ENCODE measurements around the gene ANKRD50.
A peak's percentile ranks its signal among the peaks of the same experiment; 100 is the strongest.

ANKRD50 gene

GRCh38 chr4:124705393-124705792, 7.1 kb downstream of the ANKRD50 start:
- no peak for DNase-seq (ENCODE audit: insufficient read length)
- no peak for FAIRE-seq
- TF ChIP-seq POLR2AphosphoS5 (IDR thresholded peaks at IDR 0.05; ENCODE audit: low read depth, low read length) (no peak), POLR2A (IDR thresholded peaks at IDR 0.05; ENCODE audit: low read depth, low read length) (no peak), TAF1 (IDR thresholded peaks at IDR 0.05; ENCODE audit: borderline replicate concordance, low read depth, low read length) (no peak)

DNA sequence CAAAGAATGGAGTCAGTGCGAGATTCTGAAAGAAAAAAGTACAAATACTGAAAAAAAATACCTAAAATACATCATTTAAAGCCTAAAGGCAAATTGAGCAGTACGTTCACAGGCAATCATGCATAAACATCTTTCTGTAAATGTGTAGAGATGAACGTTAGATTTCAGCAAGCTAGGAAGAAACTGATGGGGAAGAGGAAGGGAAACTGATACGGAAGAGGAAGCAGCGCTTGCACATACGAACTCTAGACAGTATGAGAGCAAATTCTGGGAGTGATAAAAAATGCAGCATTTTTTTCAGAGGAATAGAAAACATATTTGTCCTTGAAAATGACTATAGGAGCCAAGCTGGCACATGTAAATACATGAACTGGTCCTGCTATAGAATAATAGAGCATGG, 9.4 kb downstream of the ANKRD50 start:
- no peak for DNase-seq (ENCODE audit: insufficient read length)
- TF ChIP-seq TAF1 (IDR thresholded peaks at IDR 0.05; ENCODE audit: borderline replicate concordance, low read depth, low read length) (no peak), POLR2AphosphoS5 (IDR thresholded peaks at IDR 0.05; ENCODE audit: low read depth, low read length) (no peak), POLR2A (IDR thresholded peaks at IDR 0.05; ENCODE audit: low read depth, low read length) (no peak)
- peak; percentile 21 for FAIRE-seq

DNA sequence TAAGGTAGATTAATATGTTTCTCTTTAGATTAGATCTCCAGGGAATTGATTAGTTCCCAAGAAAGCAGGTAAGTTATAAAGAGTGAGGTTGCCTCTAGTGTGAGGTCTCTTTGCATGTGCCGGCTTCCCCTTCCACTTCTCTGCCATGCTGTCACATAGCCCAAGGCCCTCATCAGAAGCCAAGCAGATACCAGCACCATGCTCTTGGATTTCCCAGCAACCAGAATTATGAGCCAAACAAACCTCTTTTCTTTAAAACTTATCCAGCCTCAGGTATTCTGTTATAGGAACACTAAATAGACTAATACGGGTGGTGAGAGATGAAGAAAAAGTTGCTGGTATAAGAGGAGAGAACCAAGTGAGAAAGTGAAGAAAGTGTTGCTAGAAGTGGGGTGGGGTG, 15.1 kb downstream of the ANKRD50 start:
- TF ChIP-seq POLR2A (IDR thresholded peaks at IDR 0.05; ENCODE audit: low read depth, low read length) (no peak), TAF1 (IDR thresholded peaks at IDR 0.05; ENCODE audit: borderline replicate concordance, low read depth, low read length) (no peak), POLR2AphosphoS5 (IDR thresholded peaks at IDR 0.05; ENCODE audit: low read depth, low read length) (no peak)
- no peak for FAIRE-seq

GRCh38 chr4:124696182-124696581, 16.4 kb downstream of the ANKRD50 start:
- TF ChIP-seq POLR2AphosphoS5 (IDR thresholded peaks at IDR 0.05; ENCODE audit: low read depth, low read length) (no peak), TAF1 (IDR thresholded peaks at IDR 0.05; ENCODE audit: borderline replicate concordance, low read depth, low read length) (no peak), POLR2A (IDR thresholded peaks at IDR 0.05; ENCODE audit: low read depth, low read length) (no peak)
- FAIRE-seq (no peak), DNase-seq (ENCODE audit: insufficient read length) (no peak)

More for the DNA sequence above, 15.1 kb downstream of the ANKRD50 start:
- DNase-seq (ENCODE audit: insufficient read length), result no peak

GRCh38 chr4:124694946-124695598, 17.5 kb downstream of the ANKRD50 start:
- DNase-seq (ENCODE audit: insufficient read length) (no peak), FAIRE-seq (no peak)
- TF ChIP-seq TAF1 (IDR thresholded peaks at IDR 0.05; ENCODE audit: borderline replicate concordance, low read depth, low read length) (no peak), POLR2A (IDR thresholded peaks at IDR 0.05; ENCODE audit: low read depth, low read length) (no peak), POLR2AphosphoS5 (IDR thresholded peaks at IDR 0.05; ENCODE audit: low read depth, low read length) (no peak)

DNA sequence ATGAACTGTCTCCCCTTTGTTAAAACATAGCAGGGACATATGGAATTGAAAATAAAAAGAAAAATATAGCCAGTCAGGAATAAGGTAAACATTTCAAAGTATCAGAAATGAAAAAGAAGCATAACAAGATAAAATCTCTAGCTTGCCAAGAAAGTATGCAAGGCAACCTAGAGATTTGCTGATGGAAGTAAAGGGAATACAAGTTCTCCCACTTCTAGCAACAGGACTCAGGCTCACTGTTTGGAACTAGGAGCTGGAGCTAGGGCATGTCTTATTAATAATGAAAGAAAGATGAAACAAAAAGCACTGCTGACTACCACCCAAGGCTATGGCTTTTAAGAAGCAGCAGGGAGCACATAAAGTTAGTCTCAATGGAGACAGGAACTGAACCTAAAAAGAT, 18.2 kb downstream of the ANKRD50 start:
- FAIRE-seq (no peak), DNase-seq (ENCODE audit: insufficient read length) (no peak)
- TF ChIP-seq TAF1 (IDR thresholded peaks at IDR 0.05; ENCODE audit: borderline replicate concordance, low read depth, low read length), result no peak
- TF ChIP-seq POLR2AphosphoS5 (IDR thresholded peaks at IDR 0.05; ENCODE audit: low read depth, low read length), result no peak
- TF ChIP-seq POLR2A (IDR thresholded peaks at IDR 0.05; ENCODE audit: low read depth, low read length), result no peak

DNA sequence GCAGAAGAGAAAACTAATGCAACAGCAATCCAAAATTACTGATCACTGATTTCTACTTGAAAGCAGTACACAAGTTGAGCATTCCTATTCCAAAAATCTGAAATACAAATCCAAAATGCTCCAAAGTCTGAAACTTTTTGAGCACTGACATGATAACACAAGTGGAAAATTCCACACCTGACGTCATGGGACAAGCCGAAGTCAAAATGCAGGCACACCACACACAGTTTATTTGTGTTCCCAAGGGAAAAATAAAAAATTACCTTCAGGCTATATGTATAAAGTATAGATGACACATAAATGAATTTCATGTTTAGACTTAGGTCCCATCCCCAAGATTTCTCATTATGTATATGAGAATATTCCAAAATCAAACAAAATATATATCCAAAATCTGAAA, 20.7 kb downstream of the ANKRD50 start:
- FAIRE-seq (no peak), DNase-seq (ENCODE audit: insufficient read length) (no peak)
- no peak for TF ChIP-seq POLR2AphosphoS5 (IDR thresholded peaks at IDR 0.05; ENCODE audit: low read depth, low read length)
- TF ChIP-seq TAF1 (IDR thresholded peaks at IDR 0.05; ENCODE audit: borderline replicate concordance, low read depth, low read length), result no peak
- no peak for TF ChIP-seq POLR2A (IDR thresholded peaks at IDR 0.05; ENCODE audit: low read depth, low read length)

DNA sequence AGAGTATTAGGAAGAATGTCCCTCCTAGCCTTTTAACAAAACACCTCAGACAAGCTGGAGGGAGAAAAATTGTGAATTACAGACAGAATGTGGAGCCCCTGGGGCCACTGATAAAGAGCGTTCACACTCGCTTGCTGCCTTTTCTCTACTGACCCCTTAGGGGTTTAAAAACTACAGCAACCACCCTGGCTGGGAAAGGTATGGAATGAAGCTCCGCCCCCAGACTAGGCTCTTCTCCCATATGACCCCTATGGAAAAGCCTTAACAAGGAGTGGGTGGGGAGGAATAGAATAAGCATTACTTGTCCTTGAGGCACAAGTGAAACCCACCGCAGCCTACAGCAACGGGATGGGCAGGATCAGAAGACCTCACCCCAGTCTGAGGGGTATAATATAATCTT, 26.3 kb downstream of the ANKRD50 start:
- no peak for FAIRE-seq
- DNase-seq (ENCODE audit: insufficient read length), result no peak
- TF ChIP-seq POLR2AphosphoS5 (IDR thresholded peaks at IDR 0.05; ENCODE audit: low read depth, low read length), result no peak
- no peak for TF ChIP-seq TAF1 (IDR thresholded peaks at IDR 0.05; ENCODE audit: borderline replicate concordance, low read depth, low read length)

- TF ChIP-seq POLR2AphosphoS5 (IDR thresholded peaks at IDR 0.05; ENCODE audit: low read depth, low read length) (no peak), TAF1 (IDR thresholded peaks at IDR 0.05; ENCODE audit: borderline replicate concordance, low read depth, low read length) (no peak), POLR2A (IDR thresholded peaks at IDR 0.05; ENCODE audit: low read depth, low read length) (no peak)
- DNase-seq (ENCODE audit: insufficient read length) (no peak), FAIRE-seq (no peak)
These were observed 26.7 kb downstream of the ANKRD50 start for GRCh38 chr4:124685851-124686250.

DNA sequence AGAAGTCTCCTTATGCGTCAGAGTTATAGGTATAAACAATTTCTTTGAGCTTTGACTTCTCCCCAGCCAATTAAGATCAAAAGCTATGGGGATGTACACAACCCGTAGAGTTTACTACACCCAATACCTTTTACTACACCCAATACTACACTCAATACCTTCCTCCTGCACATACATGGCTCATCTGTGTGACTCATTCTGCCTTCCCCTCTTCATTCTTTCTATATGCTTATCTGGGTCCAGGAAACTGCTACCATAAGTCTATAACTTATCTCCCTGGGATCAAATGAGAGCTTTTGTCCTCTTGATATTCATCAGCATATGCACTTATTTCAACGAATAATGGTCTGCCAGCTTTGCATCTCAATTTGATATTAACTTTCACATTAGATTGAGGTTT, 28.2 kb downstream of the ANKRD50 start:
- FAIRE-seq, result no peak
- TF ChIP-seq TAF1 (IDR thresholded peaks at IDR 0.05; ENCODE audit: borderline replicate concordance, low read depth, low read length) (no peak), POLR2AphosphoS5 (IDR thresholded peaks at IDR 0.05; ENCODE audit: low read depth, low read length) (no peak), POLR2A (IDR thresholded peaks at IDR 0.05; ENCODE audit: low read depth, low read length) (no peak)
- DNase-seq (ENCODE audit: insufficient read length), result no peak

GRCh38 chr4:124682384-124682783, 30.1 kb downstream of the ANKRD50 start:
- TF ChIP-seq POLR2A (IDR thresholded peaks at IDR 0.05; ENCODE audit: low read depth, low read length) (no peak), TAF1 (IDR thresholded peaks at IDR 0.05; ENCODE audit: borderline replicate concordance, low read depth, low read length) (no peak), POLR2AphosphoS5 (IDR thresholded peaks at IDR 0.05; ENCODE audit: low read depth, low read length) (no peak)
- DNase-seq (ENCODE audit: insufficient read length) (no peak), FAIRE-seq (no peak)

DNA sequence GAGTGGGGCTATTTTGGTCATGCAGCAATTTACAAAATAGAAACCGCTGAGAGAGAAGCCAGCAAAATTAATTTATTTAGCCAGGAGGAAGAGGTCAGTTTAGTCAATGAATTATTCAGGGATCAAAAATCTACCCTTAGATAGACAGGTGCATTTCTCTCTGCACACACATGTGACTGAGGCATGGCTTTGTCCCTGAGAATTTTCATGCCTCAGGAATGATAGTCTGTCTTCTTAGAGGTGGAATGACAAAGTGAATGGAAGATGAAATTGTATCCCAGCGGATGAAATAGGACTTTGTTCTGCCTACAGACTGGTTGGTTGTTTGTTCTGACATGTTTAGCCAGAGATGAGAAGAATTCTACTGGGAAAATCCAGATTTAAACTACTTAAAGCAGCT, 46.0 kb downstream of the ANKRD50 start:
- DNase-seq (ENCODE audit: insufficient read length) (no peak), FAIRE-seq (no peak)
- no peak for TF ChIP-seq POLR2A (IDR thresholded peaks at IDR 0.05; ENCODE audit: low read depth, low read length)
- TF ChIP-seq TAF1 (IDR thresholded peaks at IDR 0.05; ENCODE audit: borderline replicate concordance, low read depth, low read length), result no peak
- no peak for TF ChIP-seq POLR2AphosphoS5 (IDR thresholded peaks at IDR 0.05; ENCODE audit: low read depth, low read length)

All from GM12892 (cell line).